GM19397 (cell line): ENCODE results near the gene PRC1.
A peak's percentile ranks its signal among the peaks of the same experiment; 100 is the strongest.

Source experiments
- ATAC-seq: cut with Tn5 transposase; IDR thresholded peaks from one replicate; pipeline ENCODE4 v1.9.1; 2021; ENCODE audit warnings: mild to moderate bottlenecking, moderate library complexity; ENCODE audit not compliant: unreplicated experiment

Gene PRC1

DNA sequence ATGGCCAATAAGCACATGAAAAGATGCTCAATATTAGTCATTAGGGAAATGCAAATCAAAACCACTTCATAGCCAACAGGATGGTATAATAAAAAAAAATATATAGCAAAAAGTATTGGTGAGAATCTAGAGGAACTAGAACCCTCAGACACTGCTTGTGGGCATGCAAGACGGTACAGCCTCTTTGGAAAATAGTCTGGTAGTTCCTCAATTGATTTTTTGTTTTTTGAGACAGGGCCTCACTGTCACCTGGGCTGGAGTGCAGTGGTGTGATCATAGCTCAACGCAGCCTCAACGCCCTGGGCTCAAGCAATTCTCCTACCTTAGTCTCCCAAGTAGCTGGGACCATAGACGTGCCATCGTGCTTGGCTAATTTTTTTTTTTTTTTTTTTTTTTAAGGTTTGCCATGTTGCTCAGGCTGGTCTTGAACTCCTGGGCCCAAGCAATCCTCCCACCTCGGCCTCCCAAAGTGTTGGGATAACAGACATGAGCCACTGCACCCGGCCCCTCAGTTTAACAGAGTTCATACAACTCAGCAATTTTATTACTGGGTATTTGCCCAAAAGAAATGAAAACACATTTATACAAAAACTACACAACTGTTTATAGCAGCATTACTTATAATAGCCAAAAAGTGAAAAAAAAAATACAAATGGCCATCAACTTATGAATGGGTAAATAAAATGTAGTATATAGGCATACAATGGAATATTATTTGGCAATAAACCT is 5.1 kb downstream of the PRC1 start:
- no peak for ATAC-seq

- no peak for ATAC-seq
Measured at GRCh38 chr15:90988296-90988695, 6.0 kb downstream of the PRC1 start.

DNA sequence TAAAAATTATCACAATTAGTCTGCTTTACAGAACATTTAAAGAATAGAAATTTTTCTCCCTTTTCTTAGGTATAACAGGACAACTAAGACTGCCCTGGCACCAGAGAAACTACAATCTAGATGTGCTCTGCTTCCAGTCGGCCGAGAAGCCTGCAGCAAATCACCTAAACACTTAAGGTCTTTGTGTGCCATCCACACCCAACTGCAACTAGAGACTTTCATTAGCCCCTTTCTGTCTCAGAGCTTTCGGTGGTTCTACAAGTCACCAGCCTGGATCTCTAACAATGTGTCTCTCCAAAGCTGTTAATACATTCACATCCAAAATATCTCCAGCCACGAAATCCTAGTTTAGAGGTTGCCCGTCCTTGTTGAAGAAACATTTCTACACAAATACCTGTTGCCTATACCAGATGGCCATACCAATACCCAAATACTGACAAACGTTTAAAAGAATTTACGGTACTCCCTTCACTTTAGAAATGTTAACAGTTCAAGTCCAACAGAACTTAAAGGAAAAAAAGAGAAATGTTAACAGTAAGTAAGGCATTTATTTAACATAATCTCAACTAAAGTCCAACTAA is 6.7 kb downstream of the PRC1 start:
- no peak for ATAC-seq

DNA sequence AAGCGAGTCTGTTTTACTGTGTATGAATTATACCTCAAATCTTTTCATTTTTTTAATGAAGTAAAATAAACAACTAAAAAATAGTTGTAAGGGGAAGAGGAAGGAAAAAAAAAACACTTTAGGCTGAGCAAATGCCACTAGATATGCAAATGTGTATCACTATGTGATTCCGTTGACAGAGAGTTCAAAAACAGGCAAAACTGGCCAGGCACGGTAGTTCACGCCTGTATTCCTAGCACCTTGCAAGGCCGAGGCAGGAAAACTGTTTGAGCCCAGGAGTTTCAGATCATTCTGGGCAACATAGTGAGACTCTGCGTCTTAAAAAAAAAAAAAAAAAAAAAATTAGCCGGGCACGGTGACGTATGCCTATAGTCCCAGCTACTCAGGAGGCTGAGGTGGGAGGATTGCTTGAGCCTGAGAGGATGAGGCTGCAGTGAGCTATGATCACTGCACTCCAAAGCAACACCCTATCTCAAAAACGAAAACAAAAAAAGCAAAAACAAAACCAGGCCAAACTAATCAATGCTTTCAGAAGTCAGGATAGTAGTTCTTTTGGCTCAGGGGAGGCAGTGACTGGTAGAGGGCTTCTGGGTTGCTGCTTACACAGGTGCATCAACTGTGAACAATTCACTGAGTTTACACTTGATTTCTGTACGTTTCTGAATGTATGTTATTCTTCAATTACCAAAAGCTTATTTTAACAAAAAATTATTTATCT is 7.4 kb downstream of the PRC1 start:
- ATAC-seq: peak; percentile 44

DNA sequence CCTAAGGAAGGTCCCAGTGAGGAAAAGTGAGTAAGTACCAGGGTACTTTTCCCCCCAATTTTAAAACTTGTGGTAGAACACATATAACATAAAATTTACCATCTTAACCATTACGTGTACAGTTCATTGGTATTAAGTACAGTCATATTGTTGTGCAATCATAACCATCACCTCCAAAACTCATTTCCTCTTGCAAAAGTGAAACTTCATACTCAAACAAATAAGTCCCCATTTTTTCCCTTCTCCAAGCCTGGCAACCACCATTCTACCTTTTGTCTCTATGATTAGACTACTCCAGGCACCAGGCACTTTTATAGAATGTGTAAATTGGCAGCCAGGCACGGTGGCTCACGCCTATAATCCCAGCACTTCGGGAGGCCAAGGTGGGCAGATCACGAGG is 12.2 kb downstream of the PRC1 start:
- ATAC-seq: peak; percentile 37

DNA sequence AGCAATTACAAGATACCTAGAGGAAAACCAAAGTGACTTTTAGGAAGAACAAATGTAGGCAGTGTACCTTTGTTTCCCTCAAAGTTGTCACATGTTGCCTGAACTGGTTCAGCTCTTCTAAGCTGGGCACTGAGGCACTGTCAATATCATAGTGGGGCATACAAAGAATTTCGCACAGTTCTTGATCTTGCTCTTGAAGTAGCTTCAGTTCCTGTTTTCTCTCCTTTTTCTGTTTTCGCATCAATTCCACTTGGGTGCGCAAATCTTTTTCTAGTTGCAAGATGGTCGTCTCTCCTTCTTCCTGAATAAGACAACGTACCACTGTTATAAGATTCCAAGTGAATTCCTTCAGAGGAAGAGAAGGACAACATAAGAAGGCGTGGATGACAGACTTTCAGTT is 12.7 kb downstream of the PRC1 start:
- ATAC-seq: peak; percentile 74

DNA sequence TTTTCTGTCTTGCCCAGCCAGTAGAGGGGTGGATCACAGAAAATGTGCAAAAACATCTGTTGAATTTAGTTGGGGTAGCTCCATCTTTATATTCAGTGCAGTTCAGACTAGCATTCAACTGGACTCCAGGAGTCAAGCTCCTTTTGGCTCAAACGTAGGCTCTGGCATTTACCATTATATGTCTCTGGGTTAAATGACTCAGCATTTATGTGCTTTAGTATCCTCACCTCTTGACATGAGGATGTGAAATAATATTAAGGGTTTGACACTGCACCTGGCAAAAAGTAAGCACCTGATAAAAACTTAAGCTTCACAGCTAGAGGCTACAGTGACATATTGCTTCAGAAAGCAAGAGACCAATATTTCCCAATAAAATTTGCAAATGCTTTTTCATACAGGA is 14.8 kb downstream of the PRC1 start:
- no peak for ATAC-seq

DNA sequence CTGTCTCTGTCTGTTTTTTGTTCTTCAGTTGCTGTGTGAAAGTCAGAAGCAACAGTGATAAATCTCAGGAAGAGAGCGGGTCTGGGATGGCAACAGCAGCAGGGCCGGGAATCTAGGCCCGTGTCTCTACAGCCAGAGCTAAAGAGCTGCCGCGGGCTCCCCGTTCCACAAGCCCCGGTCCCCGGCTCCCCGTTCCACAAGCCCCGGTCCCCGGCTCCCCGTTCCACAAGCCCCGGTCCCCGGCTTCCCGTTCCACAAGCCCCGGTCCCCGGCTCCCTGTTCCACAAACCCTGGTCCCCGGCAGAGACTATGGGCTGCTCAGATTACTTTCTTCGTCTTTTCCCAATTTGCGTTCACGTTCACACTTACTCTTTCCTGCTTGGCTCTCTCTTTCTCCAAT is 20.1 kb downstream of the PRC1 start:
- ATAC-seq: no peak

DNA sequence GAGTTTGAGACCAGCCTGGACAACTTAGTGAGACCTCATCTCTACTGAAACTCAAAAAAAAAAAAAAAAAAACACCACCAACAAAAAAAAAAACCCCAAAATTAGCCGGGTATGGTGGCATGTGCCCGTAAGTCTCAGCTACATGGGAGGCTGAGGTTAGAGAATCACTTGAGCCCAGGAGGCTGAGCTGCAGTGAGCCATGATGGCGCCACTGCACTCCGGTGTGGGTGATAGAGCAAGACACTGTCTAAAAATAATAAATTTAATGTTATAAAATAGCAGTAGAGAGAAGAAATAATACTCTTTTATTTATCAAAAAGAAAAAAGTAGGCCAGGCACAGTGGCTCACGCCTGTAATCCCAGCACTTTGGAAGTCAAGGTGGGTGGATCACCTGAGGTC is 22.2 kb downstream of the PRC1 start:
- no peak for ATAC-seq

DNA sequence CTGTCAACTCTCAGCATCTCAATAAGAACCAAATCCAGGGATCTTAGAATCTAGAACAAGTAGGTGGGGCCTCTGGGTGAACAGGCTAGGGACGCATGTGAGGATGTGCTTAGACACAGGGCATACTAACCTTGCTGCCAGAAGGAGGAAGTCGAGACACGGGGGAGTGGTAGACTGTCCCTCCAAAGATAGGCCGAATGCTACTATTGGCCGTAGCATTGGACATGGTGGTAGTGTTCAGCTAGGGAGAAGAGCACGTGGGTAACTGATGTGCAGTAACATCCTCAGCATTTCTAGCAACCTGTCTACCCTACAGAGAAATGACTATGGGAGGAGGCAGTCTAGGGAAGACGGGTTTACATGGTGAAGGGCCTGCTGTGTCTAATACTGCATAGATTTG is 24.1 kb downstream of the PRC1 start:
- ATAC-seq: no peak

- no peak for ATAC-seq
Measured at GRCh38 chr15:90968434-90968833, 25.9 kb downstream of the PRC1 start.

DNA sequence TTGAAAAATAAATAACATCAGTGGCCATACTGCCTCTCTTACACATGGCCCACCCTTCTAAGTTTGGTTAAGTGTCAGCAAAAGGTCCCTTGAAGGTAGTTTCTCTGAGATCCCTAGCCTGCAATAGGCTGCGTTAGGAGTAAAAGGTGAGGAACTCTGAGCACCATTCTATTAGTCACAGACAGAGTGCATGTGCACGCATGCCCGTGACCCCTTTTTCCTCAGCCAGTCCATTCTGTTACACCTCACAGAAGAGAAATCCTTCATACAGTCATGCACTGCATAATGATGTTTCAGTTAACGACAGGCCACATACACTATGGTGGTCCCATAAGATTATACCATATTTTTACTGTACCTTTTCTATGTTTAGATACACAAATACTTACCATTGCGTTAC is 27.1 kb downstream of the PRC1 start:
- no peak for ATAC-seq

DNA sequence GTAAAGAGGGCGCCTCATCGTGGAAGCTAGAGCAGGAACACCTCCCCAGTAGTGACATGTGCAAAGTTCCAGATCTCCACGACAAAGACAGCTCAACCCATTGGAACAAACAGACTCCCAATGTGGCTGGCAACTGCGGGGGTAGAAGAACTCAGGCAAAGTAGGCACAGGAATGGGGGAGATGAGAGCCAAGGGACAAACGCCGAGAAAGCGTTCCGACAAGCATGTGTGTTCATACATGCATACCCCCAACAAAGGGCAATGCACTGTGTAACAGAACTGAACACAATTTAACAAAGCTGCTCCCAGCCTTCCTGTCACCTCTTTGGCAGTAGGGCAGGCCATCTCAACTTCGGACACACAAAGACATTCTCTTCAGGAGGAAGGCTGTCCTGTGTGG is 28.1 kb downstream of the PRC1 start:
- no peak for ATAC-seq

DNA sequence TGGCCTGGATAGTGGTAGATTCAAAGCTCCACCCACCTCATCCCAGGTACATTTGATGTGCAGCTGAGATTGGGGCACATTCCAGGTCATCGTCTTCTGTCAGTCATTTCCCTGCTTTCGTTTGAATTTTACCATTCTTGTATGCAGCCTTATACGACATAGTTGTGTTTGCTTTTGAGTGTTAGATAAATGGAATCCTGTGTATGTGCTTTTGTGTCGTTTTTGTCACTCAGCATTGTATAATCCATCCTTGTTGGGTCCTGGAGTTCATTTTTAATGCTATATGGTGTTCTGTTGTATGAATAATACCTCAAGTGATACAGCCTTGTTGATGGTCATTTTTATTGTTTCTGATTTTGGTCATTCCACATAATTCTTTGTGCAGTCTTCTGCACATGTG is 32.3 kb downstream of the PRC1 start:
- ATAC-seq: no peak

DNA sequence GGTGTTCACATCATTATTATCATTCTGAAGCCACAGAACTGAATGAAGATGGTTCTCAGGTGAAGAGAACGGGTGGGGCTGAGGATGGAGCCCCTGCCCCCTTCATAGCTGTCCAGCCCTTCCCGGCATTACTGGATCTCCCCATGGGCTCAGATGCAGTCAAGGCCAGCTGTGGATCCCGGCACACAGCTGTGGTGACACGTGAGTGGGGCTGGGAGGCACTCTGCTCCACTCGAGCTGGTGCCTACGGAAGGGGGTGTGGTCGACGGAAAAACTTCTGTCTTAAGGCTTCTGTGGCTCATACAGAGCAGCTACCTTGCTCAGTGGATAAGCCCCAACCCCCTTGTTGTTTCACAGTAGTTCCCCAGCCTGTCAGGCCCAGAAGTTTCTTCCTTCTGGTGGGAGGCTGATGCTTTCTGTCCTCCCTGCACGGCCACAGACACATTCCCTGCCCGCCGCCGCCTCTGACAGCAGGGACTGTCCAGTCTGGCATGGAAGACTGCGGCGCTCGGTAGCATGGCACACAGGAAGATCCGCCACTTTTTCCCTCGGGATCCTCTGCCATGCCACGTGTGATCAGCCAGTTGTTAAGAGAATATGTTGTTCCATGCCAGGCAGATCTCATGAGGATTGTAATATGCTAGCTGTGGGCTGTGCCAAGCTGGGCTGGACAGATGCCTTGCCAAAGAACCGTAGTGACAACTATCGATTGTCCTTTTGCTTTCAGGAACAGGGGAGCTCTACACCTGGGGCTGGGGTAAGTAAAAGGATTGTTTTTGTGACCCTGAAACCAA is 33.8 kb downstream of the PRC1 start:
- no peak for ATAC-seq

DNA sequence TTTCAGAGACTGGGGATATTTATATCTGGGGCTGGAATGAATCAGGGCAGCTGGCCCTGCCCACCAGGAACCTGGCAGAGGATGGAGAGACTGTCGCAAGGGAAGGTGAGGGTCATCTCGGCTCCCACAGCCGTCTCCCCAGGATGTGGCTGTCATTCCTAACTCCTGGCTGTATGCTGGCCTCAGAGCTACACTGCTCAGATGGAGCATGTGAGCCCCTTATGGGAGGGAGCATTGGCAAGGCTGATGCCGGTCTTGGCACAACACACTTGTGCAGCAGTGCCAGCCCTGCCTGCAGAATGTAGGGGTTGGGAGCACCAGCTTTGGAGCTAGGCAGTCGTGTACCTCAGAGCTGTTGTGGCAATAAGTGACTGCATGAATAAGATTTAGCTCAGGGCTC is 34.4 kb downstream of the PRC1 start:
- ATAC-seq: no peak

GRCh38 chr15:90959028-90959595 is 35.2 kb downstream of the PRC1 start:
- no peak for ATAC-seq

- no peak for ATAC-seq
Measured at GRCh38 chr15:90957791-90958190, 36.5 kb downstream of the PRC1 start.

DNA sequence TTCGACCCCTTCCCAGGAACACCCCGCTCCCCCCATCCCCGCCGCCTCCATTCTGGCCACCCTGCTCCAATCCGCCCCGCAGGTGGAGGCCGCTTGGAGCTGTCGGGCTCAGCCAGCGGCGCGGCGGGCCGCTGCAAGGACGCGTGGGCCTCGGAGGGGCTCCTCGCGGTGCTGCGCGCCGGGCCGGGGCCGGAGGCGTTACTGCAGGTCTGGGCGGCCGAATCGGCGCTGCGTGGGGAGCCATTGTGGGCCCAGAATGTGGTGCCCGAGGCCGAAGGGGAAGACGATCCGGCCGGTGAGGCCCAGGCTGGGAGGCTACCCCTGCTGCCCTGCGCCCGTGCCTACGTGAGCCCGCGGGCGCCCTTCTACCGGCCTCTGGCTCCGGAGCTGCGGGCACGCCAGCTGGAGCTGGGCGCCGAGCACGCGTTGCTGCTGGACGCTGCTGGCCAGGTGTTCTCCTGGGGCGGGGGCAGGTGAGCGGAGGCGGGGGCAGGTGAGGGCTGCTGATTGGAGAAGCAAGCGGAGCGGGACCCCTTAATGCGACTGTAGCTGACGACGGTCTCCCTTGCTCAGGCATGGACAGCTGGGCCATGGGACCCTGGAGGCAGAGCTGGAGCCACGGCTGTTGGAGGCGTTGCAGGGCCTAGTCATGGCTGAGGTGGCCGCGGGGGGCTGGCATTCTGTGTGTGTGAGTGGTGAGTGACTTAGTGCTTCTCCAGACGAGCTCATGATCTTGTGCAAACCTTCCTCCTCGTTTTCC is 37.1 kb downstream of the PRC1 start:
- ATAC-seq: no peak

DNA sequence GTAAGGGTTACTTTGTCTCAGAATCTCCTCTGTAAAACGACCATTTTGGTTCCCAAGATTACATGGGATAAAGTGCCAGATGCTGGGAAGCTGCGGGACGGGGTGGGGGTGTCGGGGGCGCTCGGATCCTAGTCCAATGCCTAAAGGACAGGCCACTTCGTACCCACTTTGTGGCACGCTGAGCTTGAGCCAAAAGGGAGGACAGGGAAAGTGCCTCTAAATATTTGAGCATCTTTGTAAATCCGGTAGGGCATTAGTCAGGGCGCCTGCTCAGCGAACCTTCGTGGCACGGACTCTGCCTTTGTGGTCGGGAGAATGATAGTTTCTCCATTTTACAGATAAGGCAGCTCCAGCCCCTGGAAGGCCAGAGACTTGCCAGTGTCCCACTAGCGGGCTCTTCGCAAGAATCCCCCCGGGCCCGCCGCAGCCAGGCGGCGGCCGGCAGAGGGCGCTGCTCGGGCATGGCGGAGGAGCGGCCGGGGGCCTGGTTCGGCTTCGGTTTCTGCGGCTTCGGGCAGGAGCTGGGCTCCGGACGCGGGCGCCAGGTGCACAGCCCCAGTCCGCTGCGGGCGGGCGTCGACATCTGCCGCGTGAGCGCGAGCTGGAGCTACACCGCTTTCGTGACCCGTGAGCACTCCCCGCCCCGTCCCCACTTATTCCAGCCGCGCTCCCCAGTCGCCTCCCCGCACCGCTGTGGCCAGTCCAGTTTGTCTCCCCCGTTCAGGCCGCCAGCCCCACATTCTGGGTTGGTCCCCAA is 37.9 kb downstream of the PRC1 start:
- no peak for ATAC-seq
